CD1c-positive myeloid dendritic cell (primary cell): Measurements from ENCODE around the gene TENM4.
"Not testable (repeated sequence)": the region's sequence is repeated elsewhere in the genome, so short reads cannot be mapped to it uniquely, and the experiment has no call there.

Experiments used
- DNase-seq: peaks from one replicate; pipeline ENCODE4 v3.0.0-alpha.2; 2016; ENCODE audit errors: extremely low spot score

TENM4 gene

GRCh38 chr11:79212741-79213190, 228.1 kb downstream of the TENM4 start:
- no peak for DNase-seq

DNA sequence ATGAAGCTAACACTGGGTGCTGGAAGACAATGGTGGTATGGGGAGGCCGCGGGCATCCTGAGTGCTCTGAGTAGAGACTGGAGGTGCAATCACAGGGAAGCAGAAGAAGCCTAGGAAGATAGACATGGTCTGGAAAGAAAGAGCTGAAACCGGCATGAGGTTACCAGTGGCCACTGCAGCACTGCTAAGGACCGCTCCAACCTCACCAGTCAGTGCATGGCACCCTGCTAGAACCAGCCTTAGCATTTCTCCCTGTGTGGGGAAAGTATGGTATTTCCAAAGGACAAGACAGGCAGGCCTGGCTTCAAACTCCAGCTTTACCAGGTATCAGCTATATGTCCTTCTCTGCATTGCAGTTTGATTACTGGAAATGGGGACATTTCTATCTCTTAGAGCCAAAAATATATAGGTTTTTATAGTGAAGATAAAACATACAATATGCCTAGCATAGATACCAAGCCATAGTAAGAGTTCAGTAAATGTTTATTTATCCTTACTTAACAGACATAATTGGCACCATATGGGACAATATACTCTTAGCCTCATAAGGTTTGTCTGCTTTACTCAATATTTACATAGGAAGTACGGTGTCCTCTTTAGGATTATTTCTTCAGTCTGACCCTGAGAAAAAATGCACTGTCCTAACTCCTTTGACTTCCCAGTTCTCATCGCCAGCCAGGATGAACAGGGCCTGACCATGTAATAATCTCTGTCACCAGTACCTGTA, 231.1 kb downstream of the TENM4 start:
- DNase-seq = no peak

DNA sequence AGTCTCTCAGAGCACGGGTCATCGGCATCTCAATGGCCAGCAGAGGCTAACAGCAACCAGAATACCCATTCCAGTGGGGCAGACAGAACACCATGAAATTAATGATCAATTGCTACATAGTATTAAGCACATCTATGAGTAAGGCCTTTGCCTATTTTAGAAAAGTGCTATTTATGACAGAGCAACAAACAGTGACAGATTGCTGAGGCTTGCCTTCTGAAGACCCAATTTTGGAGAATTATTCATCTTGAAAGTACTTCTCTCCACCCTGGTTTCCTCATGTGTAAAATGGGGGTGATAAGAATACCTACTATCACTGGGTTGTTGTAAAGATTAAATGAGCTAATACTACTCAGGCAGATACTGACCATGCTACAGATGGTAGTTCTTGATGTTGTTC, 232.7 kb downstream of the TENM4 start:
- DNase-seq = no peak

DNA sequence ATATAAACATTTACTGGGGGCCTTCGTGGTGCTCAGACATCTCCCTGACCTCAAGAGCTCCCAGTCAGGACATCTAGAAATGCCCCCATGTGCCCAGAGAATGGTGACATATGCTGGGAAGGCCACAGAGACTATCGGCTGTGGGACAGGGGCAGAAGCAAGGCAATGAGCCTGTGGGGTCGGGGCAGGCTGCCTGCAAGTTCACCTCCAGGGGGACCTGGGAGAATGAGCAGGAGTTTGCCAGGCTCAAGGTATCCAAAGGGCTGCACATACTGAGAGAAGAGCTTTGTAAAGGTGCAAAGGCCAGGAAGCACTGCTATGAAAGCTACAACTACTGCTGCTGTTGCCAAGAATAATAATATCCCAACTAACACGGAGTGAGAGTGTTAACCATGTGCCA, 233.9 kb downstream of the TENM4 start:
- no peak for DNase-seq

DNA sequence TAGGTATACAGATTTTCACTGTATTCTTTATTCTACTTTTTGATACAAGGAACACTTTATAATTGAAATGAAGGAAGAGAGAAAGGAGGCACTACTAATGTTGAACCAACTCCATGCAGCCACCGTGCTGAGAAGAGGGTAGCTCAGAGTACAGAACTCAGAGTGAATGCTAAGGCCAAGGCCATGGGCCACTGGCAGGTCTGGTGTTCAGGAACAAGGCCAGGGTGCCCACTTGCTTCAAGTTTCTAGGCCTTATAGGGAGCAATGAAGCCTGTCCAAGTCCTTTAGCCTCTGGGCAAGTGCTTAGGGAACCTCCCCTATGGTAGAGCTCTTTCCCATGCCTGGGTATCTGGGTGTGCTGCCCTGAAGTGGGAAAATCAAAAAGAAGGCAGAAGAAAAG, 235.0 kb downstream of the TENM4 start:
- DNase-seq = no peak

GRCh38 chr11:79201677-79202347, 239.0 kb downstream of the TENM4 start:
- DNase-seq = no peak

GRCh38 chr11:79200398-79201070, 240.3 kb downstream of the TENM4 start:
- DNase-seq = no peak

DNA sequence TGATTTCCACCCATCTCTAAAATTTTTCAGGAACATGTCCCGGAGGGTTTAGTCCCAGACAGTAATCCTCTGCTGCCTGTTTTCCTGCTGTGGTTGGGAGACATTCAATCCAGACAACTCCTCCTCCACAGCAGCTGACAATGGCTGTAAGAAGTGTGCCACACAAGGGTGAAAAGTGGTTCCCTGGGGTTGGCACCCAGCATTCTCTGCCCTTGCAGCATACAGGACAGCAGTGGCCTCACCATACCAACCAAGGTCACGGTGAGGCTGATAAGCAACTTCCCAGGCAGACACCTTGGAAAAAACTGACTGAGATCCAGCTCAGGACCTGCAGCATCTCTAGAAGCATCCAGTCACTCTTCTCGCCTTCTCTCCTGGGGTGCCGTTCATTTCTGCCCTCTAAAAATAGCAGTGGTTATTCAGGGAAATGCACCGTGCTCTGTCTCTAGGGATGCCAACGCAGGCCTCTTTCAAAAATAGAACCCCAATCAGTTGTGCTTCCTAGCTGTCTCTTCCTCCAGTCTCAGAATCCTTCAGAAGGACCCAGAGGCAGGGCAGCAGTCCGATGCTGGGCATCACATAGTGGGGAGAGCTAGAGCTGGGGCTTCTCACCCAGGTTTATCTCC, 241.0 kb downstream of the TENM4 start:
- DNase-seq = no peak

- DNase-seq = no peak
These were observed 242.0 kb downstream of the TENM4 start for GRCh38 chr11:79198898-79199250.

DNA sequence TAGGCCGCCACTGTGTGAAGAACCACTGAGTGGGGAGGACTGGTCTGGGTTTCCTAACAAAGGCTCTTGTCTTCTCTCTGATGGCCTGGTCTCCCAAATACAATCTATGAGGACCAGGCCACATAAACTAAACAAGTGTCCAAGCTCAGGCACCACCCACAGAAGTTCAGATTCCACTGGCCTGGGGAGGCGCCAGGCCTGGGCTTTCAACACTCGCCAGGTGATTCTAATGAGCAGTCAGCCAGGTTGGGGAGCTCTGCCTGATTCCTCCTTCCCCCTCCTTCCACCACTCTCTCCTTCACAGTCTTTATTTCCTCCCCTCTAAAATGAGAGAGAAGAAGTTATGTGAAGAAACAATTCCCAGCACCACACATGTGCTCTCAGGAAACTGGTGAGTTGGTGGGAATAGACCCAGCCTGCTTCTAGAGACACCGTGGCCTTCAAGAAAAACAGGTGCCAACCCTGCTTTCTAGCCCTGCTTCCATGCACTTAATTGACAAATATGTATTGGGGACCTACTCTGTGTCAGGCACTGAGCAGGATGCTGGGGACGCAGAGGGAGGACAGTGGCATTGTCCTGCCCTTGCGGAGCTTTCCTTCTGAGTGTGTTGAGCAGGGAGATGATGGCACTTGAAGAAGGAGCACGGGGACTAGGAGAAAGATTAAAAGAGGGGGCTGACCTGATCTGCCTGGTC, 242.5 kb downstream of the TENM4 start:
- DNase-seq = no peak

GRCh38 chr11:79196950-79197349, 243.9 kb downstream of the TENM4 start:
- no peak for DNase-seq

GRCh38 chr11:79195209-79195608, 245.6 kb downstream of the TENM4 start:
- DNase-seq = no peak

DNA sequence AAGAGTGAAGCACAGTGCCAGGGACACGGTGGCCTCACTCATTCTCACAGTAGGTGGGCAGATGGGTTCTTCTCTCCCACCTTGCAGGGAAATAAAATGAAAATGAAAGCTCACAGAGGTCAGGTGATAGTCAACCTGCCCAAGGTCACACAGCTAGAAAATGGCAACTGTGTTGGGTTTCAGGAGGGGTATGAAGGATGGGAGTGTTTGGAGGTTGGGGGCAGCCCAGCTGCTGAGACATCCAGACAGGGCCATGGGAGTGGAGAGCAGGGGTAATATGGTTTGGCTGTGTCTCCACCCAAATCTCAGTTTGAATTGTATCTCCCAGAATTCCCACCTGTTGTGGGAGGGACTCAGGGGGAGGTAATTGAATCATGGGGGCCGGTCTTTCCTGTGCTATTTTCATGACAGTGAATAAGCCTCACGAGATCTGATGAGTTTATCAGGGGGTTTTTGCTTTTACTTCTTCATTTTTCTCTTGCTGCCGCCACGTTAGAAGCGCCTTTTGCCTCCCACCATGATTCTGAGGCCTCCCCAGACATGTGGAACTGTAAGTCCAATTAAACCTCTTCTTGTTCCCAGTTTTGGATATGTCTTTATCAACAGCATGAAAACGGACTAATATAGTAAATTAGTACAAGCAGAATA, 247.0 kb downstream of the TENM4 start:
- peak; percentile 1 for DNase-seq

GRCh38 chr11:79192836-79193235, 248.0 kb downstream of the TENM4 start:
- no peak for DNase-seq

DNA sequence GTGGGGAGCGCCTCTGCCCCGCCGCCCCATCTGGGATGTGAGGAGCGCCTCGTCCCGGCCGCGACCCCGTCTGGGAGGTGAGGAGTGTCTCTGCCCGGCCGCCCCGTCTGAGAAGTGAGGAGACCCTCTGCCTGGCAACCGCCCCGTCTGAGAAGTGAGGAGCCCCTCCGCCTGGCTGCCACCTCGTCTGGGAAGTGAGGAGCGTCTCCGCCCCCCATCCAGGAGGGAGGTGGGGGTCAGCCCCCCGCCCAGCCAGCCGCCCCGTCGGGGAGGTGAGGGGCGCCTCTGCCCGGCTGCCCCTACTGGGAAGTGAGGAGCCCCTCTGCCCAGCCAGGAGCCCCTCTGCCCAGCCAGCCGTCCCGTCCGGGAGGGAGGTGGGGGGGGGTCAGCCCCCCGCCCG, 249.1 kb downstream of the TENM4 start:
- not testable (repeated sequence) for DNase-seq

GRCh38 chr11:79190553-79190952, 250.3 kb downstream of the TENM4 start:
- not testable (repeated sequence) for DNase-seq

- no peak for DNase-seq
These were observed 251.2 kb downstream of the TENM4 start for GRCh38 chr11:79189601-79190000.

GRCh38 chr11:79189055-79189454, 251.8 kb downstream of the TENM4 start:
- peak; percentile 57 for DNase-seq

- DNase-seq = no peak
These were observed 254.2 kb downstream of the TENM4 start for GRCh38 chr11:79186669-79187068.

GRCh38 chr11:79185351-79185750, 255.5 kb downstream of the TENM4 start:
- DNase-seq = no peak

GRCh38 chr11:79184285-79184684, 256.5 kb downstream of the TENM4 start:
- no peak for DNase-seq
